ENCODE data around the gene SARDH.

SARDH gene

DNA sequence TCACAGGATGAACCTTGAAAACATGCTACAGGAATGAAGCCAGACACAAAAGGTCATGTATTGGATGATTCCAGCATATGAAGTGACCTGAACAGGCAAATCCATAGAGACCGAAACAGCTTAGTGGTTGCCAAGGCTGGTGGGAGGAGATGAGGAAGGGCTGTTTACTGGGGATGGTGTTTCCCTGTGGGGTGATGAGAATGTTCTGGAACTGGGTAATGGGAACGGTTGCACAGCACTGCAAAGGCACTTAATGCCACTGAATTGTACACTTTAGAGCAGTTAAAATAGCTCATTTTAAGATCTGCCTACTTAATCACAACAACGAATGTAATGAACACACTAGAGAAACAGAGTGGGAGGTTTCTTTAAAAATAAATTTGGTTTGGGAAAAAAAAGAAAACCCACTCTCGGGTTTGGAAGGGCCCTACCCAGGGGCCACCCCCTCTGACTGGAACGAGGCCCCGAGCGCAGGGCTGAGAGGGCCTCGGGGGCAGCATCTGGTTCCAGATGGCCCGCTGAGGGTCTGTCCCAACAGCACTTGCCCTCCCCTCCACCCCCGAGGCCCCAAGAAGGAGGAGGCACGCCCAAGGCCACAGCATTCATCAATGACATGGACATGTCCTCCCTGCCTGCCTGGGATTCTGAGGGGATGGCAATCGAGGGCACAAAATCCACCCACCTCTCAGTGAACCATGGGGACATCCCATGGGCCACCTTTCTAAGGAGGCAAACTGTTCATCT lies 31.7 kb downstream of the SARDH start:
- TF ChIP-seq, protein P1, sequence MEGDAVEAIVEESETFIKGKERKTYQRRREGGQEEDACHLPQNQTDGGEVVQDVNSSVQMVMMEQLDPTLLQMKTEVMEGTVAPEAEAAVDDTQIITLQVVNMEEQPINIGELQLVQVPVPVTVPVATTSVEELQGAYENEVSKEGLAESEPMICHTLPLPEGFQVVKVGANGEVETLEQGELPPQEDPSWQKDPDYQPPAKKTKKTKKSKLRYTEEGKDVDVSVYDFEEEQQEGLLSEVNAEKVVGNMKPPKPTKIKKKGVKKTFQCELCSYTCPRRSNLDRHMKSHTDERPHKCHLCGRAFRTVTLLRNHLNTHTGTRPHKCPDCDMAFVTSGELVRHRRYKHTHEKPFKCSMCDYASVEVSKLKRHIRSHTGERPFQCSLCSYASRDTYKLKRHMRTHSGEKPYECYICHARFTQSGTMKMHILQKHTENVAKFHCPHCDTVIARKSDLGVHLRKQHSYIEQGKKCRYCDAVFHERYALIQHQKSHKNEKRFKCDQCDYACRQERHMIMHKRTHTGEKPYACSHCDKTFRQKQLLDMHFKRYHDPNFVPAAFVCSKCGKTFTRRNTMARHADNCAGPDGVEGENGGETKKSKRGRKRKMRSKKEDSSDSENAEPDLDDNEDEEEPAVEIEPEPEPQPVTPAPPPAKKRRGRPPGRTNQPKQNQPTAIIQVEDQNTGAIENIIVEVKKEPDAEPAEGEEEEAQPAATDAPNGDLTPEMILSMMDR (conservative IDR thresholded peaks at IDR 0.05; ENCODE audit: low read length): no peak
- no peak for DNase-seq (ENCODE audit: low read depth)
- H3K4me3 ChIP-seq (ENCODE audit: low read length): no peak overlapping the region

DNA sequence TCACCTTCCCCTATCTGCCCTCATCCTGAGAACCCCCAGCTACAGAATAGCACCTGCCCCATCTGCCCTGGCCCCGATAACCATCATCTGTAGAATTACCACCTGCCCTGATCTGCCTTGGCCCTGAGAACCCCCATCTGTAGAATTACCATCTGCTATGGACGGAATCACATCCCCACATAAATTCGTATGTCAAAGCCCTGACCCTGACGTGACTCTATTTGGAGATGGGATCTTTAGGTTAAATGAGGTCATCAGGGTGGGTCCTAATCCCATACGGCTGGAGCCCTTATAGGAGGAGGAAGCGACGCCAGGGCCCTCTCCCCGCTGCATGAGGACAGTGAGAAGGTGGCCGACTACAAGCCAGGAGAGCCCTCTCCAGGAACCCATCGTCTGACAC lies 32.6 kb downstream of the SARDH start:
- TF ChIP-seq, protein P1 (conservative IDR thresholded peaks at IDR 0.05; ENCODE audit: low read length): no peak
- no peak overlapping the region for H3K4me3 ChIP-seq (ENCODE audit: low read length)
- DNase-seq (ENCODE audit: low read depth): no peak

DNA sequence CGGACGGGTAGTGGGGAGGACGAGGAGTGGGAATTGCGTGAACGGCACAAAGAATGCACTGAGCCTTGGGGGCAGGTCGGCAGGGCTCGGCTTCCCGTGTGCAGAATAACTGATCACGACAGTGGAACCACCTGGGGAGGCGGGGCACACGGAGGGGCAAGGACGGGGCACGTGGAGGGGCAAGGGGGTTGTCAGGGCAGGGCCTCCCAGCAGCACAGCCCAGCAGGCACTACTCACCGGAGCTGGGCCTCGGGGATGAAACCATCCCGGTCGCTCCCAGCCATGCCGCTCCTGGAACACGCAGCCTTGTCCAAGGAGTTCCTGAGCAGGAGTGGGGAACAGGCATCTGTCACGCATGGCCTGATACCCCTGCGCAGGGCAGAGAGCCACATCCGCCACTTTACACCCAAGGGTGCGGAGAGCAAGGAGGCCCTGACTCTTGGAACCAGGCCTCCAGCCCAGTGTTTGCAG lies 33.4 kb downstream of the SARDH start:
- DNase-seq (ENCODE audit: low read depth): no peak
- H3K4me3 ChIP-seq (ENCODE audit: low read length): no peak overlapping the region
- TF ChIP-seq, protein P1 (conservative IDR thresholded peaks at IDR 0.05; ENCODE audit: low read length): no peak

DNA sequence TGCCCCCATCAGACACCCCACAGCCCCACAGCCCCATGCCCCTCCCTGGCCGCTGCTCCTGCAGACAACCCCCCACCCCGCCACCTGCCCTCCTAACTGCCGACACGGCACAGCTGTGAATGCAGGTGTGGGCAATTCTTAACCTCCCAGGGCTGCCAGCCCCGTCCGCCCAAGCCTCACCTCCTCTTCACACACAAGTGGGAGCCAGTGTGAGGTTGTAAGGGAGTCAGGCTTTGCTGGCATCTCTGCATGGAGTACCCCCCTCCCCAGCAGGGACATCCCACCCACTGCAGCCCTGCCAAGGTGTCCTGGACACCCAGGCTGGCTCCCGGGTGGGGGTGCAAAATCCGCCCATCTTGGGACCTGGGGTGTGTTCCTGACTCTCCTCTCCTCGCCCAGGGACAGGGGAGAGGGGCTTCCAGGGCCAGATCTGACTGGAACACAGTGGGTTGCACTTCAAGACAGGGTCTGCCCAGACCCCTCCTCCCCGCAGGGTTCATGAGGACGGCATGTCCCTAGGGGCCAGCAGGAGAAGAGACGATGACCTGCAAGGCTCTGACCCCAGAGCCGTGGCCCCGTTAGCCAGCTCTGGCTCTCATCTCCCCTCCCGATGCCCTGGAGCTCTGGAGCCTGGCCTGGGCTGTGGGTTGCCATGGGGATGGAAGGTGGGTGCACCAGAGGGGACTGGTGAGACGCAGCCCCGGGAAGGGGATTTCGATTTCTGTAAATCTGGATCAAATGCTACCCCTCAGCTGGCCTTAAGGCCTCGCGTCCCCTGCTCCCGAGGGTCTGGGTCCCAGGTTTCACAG lies 34.4 kb downstream of the SARDH start:
- no peak for DNase-seq (ENCODE audit: low read depth)
- no peak overlapping the region for H3K4me3 ChIP-seq (ENCODE audit: low read length)
- TF ChIP-seq, protein P1 (conservative IDR thresholded peaks at IDR 0.05; ENCODE audit: low read length): no peak

DNA sequence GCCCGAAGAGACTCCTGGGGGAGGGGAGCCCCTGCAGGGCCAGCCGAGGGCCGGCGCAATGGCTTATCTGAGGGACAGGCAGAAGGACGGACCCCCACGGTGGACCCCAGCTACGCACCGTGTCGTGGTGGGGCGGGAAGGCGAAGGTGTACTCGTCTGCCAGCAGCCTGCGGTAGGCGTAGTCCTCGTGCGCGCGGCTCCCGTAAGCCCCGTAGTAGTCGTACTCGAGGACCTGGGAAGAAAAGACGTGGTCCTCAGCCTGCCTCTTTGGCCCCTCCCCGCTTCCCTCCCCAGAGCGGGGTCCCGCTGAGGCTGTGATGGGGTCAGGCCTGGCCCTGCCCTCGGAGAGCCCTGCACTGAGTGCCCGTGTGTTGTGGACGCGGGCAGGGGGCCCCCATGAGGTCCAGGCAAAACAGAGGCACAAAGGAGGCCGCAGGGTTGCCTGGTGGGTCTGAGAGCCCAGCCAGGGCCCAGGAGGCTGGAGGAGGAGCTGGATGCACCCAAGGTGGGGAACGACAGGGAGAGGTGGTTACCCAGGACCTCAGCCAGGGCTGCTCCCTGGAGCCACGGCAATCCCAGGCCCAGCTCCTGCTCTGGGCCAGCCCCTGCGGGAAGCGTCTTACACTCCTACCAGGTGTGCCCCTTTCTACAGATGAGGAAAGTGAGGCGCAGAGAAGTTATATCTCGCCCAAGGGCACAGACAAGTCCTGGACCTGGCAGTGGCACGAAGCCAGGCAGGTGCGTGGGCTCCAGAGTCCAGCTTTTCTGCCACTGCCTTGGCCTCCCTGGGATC lies 35.2 kb downstream of the SARDH start:
- TF ChIP-seq, protein P1 (conservative IDR thresholded peaks at IDR 0.05; ENCODE audit: low read length): no peak
- DNase-seq (ENCODE audit: low read depth): no peak
- no peak overlapping the region for H3K4me3 ChIP-seq (ENCODE audit: low read length)

DNA sequence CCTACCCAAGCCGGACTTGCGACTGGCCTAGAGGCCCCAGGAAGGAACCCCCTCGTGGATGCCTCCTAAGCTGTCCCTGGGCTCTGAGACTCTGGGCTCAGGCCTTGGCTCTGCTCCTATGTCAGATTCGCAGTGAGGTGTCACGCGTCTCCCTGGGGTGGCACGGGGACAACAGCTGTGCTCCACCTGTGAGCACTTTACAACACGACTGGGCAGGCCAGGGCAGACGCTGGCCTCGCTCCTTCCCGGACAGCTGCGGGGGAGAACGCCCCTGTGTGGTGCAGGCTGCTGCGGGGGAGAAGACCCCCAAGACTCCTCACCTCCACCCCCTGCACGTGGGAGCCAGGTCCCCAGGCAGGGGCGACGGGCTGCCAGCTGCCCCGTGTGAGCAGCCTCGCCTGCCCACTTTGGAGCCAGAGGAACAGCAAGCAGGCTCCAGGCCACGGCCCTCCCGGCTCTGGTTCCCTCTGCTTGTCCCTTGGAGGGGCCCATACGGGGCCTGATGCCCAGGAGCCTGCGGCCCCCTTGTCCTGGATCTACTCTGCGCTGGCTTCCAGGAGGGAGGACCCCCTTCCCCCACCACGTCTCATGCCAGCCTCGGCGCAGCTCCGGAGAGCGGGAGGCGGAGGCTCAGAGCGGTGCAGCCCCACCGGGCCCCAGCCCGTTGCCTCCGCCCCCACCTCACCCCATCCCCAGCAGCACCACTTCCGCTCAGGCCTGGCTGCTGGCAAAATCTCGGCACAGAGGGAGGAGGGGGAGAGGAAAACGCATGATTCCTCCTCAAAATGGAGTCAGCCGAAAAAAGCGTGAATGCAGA lies 36.0 kb downstream of the SARDH start:
- no peak overlapping the region for H3K4me3 ChIP-seq (ENCODE audit: low read length)
- TF ChIP-seq, protein P1 (conservative IDR thresholded peaks at IDR 0.05; ENCODE audit: low read length): no peak
- no peak for DNase-seq (ENCODE audit: low read depth)
